B cell (primary cell): ENCODE results near the gene TMEM266. TPM values are rescaled to one million over a fixed set of nuclear protein-coding genes. Genes with fewer than 3 reads are reported as not detected.

Experiments used
- ATAC-seq: fragments of 200-7000 bp; cut with Tn5 transposase; one replicate; pipeline ENCODE4 v1.10.0; 2021; ENCODE audit warnings: low read depth, mild to moderate bottlenecking, moderate number of reproducible peaks, moderate library complexity
- CTCF ChIA-PET: fragments of 350-600 bp; sonication (Branson Sonifier 250); formaldehyde crosslinking; loops from one replicate; lab custom pipeline; 2021; ENCODE audit warnings: antibody characterized with exemption, inconsistent platforms; lab: Charles Lee
- POLR2A ChIA-PET: fragments of 350-600 bp; sonication (Branson Sonifier 250); formaldehyde crosslinking; loops from one replicate; lab custom pipeline; 2021; ENCODE audit warnings: antibody characterized with exemption; lab: Charles Lee
- DNase-seq: peaks from one replicate; pipeline ENCODE4 v3.0.0; 2013
- H2AFZ ChIP-seq: 2 replicates; pipeline ENCODE4 v1.6.1; 2012; ENCODE audit warnings: mild to moderate bottlenecking, low read depth, low read length; ENCODE audit not compliant: insufficient read depth, poor library complexity, severe bottlenecking
- H3K27ac ChIP-seq, 2 donors: 1 replicate in 1 of 2; 2 replicates in 1 of 2; pipeline ENCODE4 v1.5.1; 2012 to 2013; ENCODE audit warnings: low read length in 2 of 2, mild to moderate bottlenecking in 2 of 2, moderate library complexity in 1 of 2
- H3K27me3 ChIP-seq, 4 experiments: fragments of 200-600 bp in 1 of 4; sonication (generic) in 1 of 4; replicated peaks in 1 of 4; 1 replicate in 2 of 4; 2 replicates in 2 of 4; pipeline versions ENCODE4 v1.6.1 to v1.7.0; 2013 to 2016; ENCODE audit warnings: low read length in 3 of 4, mild to moderate bottlenecking in 2 of 4, mixed read lengths in 1 of 4, moderate library complexity in 1 of 4; ENCODE audit not compliant: insufficient read depth in 4 of 4, control insufficient read depth in 3 of 4; ENCODE audit errors: control extremely low read depth in 1 of 4
- H3K36me3 ChIP-seq, 2 experiments: replicated peaks in 1 of 2; 1 replicate in 1 of 2; 2 replicates in 1 of 2; pipeline versions ENCODE4 v1.6.1 to v1.7.1; 2013; ENCODE audit warnings: low read length in 1 of 2; ENCODE audit not compliant: insufficient read depth in 2 of 2, control insufficient read depth in 1 of 2; ENCODE audit errors: control extremely low read depth in 1 of 2, extremely low read depth in 1 of 2
- H3K4me1 ChIP-seq, 2 donors: fragments of 200-600 bp in 1 of 2; sonication (generic) in 1 of 2; 1 replicate in 1 of 2; 2 replicates in 1 of 2; pipeline versions ENCODE4 v1.5.1 to v1.6.1; 2013 to 2017; ENCODE audit warnings: low read length in 2 of 2; ENCODE audit not compliant: control insufficient read depth in 2 of 2, insufficient read depth in 2 of 2
- H3K4me2 ChIP-seq: replicated peaks from 2 replicates; pipeline ENCODE3; 2012; ENCODE audit warnings: mild to moderate bottlenecking, low read depth, low read length; ENCODE audit not compliant: poor library complexity, severe bottlenecking
- H3K4me3 ChIP-seq, 5 experiments: fragments of 200-600 bp in 1 of 5; sonication (generic) in 1 of 5; 1 replicate in 3 of 5; 2 replicates in 2 of 5; pipeline versions ENCODE4 v1.5.1 to v1.7.0; 2011 to 2016; ENCODE audit warnings: low read length in 4 of 5, mild to moderate bottlenecking in 4 of 5, low read depth in 2 of 5, control low read depth in 1 of 5, moderate library complexity in 1 of 5; ENCODE audit not compliant: insufficient read depth in 1 of 5; ENCODE audit errors: control extremely low read depth in 1 of 5, extremely low read depth in 1 of 5
- H3K79me2 ChIP-seq: fragments of 200-600 bp; sonication (generic); one replicate; pipeline ENCODE4 v1.6.0; 2016; ENCODE audit warnings: low read length; ENCODE audit not compliant: control insufficient read depth, insufficient read depth
- H3K9ac ChIP-seq: fragments of 200-600 bp; sonication (generic); 2 replicates; pipeline ENCODE4 v1.6.1; 2017; ENCODE audit warnings: mild to moderate bottlenecking, low read length, moderate library complexity
- H3K9me3 ChIP-seq, 3 donors: one replicate each; pipeline versions ENCODE4 v1.6.1 to v1.7.1; 2013; ENCODE audit warnings: low read length in 2 of 3; ENCODE audit not compliant: control insufficient read depth in 2 of 3, insufficient read depth in 1 of 3; ENCODE audit errors: control extremely low read depth in 1 of 3
- H4K20me1 ChIP-seq: 2 replicates; pipeline ENCODE4 v1.6.0; 2012; ENCODE audit warnings: mild to moderate bottlenecking, low read length; ENCODE audit not compliant: insufficient read depth, control insufficient read depth, poor library complexity, severe bottlenecking
- H3K27ac Mint-ChIP-seq: one replicate; pipeline ENCODE4 v1.8.0; 2021; ENCODE audit warnings: mixed read lengths
- H3K27me3 Mint-ChIP-seq: one replicate; pipeline ENCODE4 v1.8.0; 2021; ENCODE audit warnings: mixed read lengths
- H3K4me1 Mint-ChIP-seq: one replicate; pipeline ENCODE4 v1.8.0; 2021; ENCODE audit warnings: mixed read lengths
- H3K4me3 Mint-ChIP-seq: one replicate; pipeline ENCODE4 v1.8.0; 2021; ENCODE audit warnings: mixed read lengths
- H3K9me3 Mint-ChIP-seq: one replicate; pipeline ENCODE4 v1.8.0; 2022; ENCODE audit warnings: mixed read lengths; ENCODE audit not compliant: insufficient read depth
- CTCF ChIP-seq: fragments of 200-600 bp; IDR thresholded peaks from one replicate; pipeline ENCODE4 v1.8.0; 2022; ENCODE audit warnings: antibody characterized with exemption, mild to moderate bottlenecking
- EZH2 ChIP-seq: IDR thresholded peaks from 2 replicates; pipeline ENCODE4 v1.6.1; 2012; ENCODE audit warnings: borderline replicate concordance, low read depth, mild to moderate bottlenecking, moderate library complexity, low read length; ENCODE audit not compliant: insufficient read depth, poor library complexity, severe bottlenecking
- WGBS: methylation state at CpG from one replicate; pipeline ENCODE4 v1.1.5; 2013; ENCODE audit warnings: missing lambda C conversion rate; ENCODE audit not compliant: insufficient coverage; 5-methylcytosine and 5-hydroxymethylcytosine counted together
- intact Hi-C: fragments of 100-400 bp; cut with micrococcal nuclease; formaldehyde crosslinking; loops from one replicate; pipeline ENCODE4 v1.10.0; 2022
- polyA plus RNA-seq: library from polyadenylated mRNA; depleted of rRNA; stranded (reverse); fragments of >200 nt; gene quantifications from 2 replicates; pipeline ENCODE4 v1.2.3, GENCODE V29; 2012
- total RNA-seq, 2 donors: library from RNA; stranded (reverse); fragments of 120-200 nt in 1 of 2; gene quantifications; 1 replicate in 1 of 2; 2 replicates in 1 of 2; pipeline versions ENCODE4 v1.2.3 to v1.2.4, GENCODE V29; 2013 to 2022

The TMEM266 gene
- total and polyA plus RNA-seq, 2 donors (not counting 1 experiment from before 2014, with no cell fraction given): not detected

- no peaks in the 10 kb centered on the region for H3K9me3 ChIP-seq
- intact Hi-C loops: loop anchor here (5.0 kb wide), 1 partner anchor 95 kb away; the partner anchor contains the start of gene TMEM266
- H4K20me1 ChIP-seq: no peaks in the 10 kb centered on the region
- H3K4me1 Mint-ChIP-seq: peaks cover 14% of the 10 kb centered on the region
- no peak for DNase-seq
- peaks cover 0 to 5% (median 0%) of the 10 kb centered on the region in 4 experiments for H3K27me3 ChIP-seq
- WGBS: 92% methylated on average over 7 of the region's 7 CpGs
- no peak overlapping the region for H2AFZ ChIP-seq
- H3K27ac Mint-ChIP-seq: no peak overlapping the region
- H3K4me2 ChIP-seq: no peak overlapping the region
- ATAC-seq: no peak
- TF ChIP-seq CTCF: no peak
- TF ChIP-seq EZH2: no peak
- POLR2A ChIA-PET: no interaction called here
- no peak overlapping the region for H3K4me3 Mint-ChIP-seq
- H3K27me3 Mint-ChIP-seq: no peaks in the 10 kb centered on the region
- CTCF ChIA-PET: interaction anchor here (1.0 to 8.8 kb wide), 2 partner anchors 12 to 342 kb away, joined by 3 to 73 read pairs; no protein-coding TSS in a partner anchor
- no peaks in the 10 kb centered on the region for H3K79me2 ChIP-seq
- H3K27ac ChIP-seq: no peak overlapping the region
- H3K4me1 ChIP-seq: peaks cover 11 to 16% of the 10 kb centered on the region in 2 donors
- no peaks in the 10 kb centered on the region for H3K36me3 ChIP-seq
- no peaks in the 10 kb centered on the region for H3K9me3 Mint-ChIP-seq
- no peak overlapping the region for H3K4me3 ChIP-seq
- H3K9ac ChIP-seq: no peak overlapping the region
Measured at GRCh38 chr15:76152197-76152596, 92.4 kb downstream of the TMEM266 start.

- Histone ChIP-seq H3K4me2 (no peak overlapping the region), H3K36me3 (no peaks in the 10 kb centered on the region), H3K27ac (no peak overlapping the region), H3K9ac (no peak overlapping the region), H2AFZ (no peak overlapping the region), H3K4me3 (no peak overlapping the region), H3K79me2 (no peaks in the 10 kb centered on the region), H3K4me1 (peaks cover 7 to 10% of the 10 kb centered on the region in 2 donors), H3K27me3 (no peaks in the 10 kb centered on the region), H3K9me3 (no peaks in the 10 kb centered on the region), H4K20me1 (no peaks in the 10 kb centered on the region)
- no peaks in the 10 kb centered on the region for H3K9me3 Mint-ChIP-seq
- DNase-seq: no peak
- no peak overlapping the region for H3K27ac Mint-ChIP-seq
- no peak overlapping the region for H3K4me3 Mint-ChIP-seq
- no peak for ATAC-seq
- CTCF ChIA-PET: interaction anchor here (8.8 kb wide), 1 partner anchor 14 kb away, joined by 73 read pairs; no protein-coding TSS in a partner anchor
- WGBS: 86% methylated on average over 20 of the region's 24 CpGs
- POLR2A ChIA-PET: no interaction called here
- peaks cover 4% of the 10 kb centered on the region for H3K27me3 Mint-ChIP-seq
- no peak for TF ChIP-seq EZH2
- no peak for TF ChIP-seq CTCF
- peaks cover 11% of the 10 kb centered on the region for H3K4me1 Mint-ChIP-seq
- intact Hi-C loops: loop anchor here (5.0 kb wide), 1 partner anchor 96 kb away; the partner anchor contains the start of gene TMEM266
Measured at GRCh38 chr15:76153241-76154197, 93.7 kb downstream of the TMEM266 start.
